ENCODE measurements around the gene RHBDL1. TPM values are rescaled to one million over a fixed set of nuclear protein-coding genes. Genes with fewer than 3 reads are reported as not detected.
A peak's percentile ranks its signal among the peaks of the same experiment; 100 is the strongest.

Gene RHBDL1
- total RNA-seq, 1 donor: 1.3 TPM

DNA sequence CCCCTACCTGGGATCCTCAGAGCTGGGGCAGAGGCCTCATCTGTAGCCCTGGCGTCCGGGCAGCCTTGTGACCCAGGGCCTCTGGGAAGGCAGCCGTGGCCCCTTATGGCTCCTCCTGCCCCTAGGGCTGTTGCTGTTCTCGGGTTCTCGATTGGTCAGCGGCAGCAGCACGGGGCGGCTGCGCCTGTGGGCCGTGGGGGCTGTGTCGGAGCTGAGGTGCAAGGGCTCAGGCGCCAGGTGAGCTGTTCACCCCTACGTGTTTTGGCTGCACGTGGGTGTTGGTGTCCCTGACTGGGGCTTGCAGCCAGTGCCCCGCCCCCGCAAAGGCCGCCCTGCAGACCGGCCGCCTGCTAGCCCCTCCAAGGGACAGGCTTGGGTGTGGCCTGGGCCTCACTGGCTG is 13.4 kb upstream of the RHBDL1 start:
- no peak for DNase-seq (ENCODE audit: low read depth)
- H3K4me3 ChIP-seq (ENCODE audit: low read depth, low read length): no peak overlapping the region
- TF ChIP-seq, protein P1, sequence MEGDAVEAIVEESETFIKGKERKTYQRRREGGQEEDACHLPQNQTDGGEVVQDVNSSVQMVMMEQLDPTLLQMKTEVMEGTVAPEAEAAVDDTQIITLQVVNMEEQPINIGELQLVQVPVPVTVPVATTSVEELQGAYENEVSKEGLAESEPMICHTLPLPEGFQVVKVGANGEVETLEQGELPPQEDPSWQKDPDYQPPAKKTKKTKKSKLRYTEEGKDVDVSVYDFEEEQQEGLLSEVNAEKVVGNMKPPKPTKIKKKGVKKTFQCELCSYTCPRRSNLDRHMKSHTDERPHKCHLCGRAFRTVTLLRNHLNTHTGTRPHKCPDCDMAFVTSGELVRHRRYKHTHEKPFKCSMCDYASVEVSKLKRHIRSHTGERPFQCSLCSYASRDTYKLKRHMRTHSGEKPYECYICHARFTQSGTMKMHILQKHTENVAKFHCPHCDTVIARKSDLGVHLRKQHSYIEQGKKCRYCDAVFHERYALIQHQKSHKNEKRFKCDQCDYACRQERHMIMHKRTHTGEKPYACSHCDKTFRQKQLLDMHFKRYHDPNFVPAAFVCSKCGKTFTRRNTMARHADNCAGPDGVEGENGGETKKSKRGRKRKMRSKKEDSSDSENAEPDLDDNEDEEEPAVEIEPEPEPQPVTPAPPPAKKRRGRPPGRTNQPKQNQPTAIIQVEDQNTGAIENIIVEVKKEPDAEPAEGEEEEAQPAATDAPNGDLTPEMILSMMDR (IDR thresholded peaks at IDR 0.05; ENCODE audit: insufficient read depth, low read depth, low read length): no peak

DNA sequence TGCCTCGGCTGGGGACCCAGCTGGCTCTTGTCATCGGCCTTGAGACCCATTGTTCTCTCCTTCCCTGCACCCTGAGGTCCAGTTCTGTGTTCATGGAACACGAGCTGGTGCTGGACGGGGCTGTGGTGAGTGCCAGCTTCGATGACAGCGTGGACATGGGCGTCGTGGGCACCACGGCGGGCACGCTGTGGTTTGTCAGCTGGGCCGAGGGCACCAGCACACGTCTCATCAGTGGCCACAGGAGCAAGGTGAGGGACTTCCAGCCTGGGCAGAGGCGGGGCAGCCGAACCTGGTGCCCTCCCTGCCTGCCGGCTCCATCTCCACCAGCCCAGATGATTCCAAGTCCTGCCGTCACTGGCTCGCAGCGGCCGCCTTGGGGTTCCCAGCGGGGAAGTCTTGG is 12.9 kb upstream of the RHBDL1 start:
- no peak for DNase-seq (ENCODE audit: low read depth)
- TF ChIP-seq, protein P1 (IDR thresholded peaks at IDR 0.05; ENCODE audit: insufficient read depth, low read depth, low read length): no peak
- no peak overlapping the region for H3K4me3 ChIP-seq (ENCODE audit: low read depth, low read length)

DNA sequence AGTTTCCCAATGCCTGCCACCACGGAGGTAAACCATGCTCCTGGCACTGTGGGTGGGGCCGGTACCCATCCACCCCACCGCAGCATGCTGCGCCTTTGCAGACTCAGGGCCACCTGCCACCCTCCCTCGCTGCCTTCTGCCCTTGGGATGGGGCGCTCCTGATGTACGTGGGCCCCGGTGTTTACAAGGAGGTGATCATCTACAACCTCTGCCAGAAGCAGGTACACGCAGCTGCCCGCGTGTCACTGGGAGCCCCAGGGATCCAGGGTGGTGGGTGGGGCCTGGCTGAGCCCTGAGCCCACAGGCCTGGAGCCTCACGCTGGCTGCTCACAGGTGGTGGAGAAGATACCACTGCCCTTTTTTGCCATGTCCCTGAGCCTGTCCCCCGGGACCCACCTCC is 8.9 kb upstream of the RHBDL1 start:
- no peak overlapping the region for H3K4me3 ChIP-seq (ENCODE audit: low read depth, low read length)
- DNase-seq (ENCODE audit: low read depth): no peak
- TF ChIP-seq, protein P1 (IDR thresholded peaks at IDR 0.05; ENCODE audit: insufficient read depth, low read depth, low read length): no peak

DNA sequence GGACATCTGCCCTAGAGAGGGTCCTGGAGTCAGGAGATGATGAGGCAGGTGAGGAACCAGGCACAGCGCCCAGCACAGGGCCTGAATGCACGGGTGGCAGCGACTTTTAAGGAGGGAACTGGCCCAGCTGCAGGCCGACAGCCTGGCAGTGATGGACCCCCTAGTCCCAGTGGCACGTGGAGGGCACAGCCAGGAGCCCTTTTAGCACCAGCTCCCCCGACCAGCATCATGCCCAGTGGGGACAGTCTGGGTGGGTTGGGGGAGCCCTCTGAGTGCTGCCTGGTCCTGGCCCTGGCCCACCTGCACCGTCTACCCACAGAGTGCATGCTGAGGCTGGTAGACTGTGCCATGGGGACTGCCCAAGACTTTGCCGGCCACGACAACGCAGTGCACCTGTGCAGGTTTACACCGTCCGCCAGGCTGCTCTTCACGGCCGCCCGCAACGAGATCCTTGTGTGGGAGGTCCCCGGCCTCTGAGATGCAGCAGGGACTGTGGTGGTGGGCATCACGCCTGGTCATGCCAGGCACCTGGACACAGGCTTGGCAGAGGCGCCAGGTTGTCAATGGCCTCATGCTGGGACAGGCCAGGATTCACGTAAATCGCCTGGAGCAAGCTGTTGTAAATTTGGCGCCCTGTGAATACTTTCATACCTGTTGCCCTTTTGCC is 8.2 kb upstream of the RHBDL1 start:
- no peak overlapping the region for H3K4me3 ChIP-seq (ENCODE audit: low read depth, low read length)
- DNase-seq (ENCODE audit: low read depth): no peak

DNA sequence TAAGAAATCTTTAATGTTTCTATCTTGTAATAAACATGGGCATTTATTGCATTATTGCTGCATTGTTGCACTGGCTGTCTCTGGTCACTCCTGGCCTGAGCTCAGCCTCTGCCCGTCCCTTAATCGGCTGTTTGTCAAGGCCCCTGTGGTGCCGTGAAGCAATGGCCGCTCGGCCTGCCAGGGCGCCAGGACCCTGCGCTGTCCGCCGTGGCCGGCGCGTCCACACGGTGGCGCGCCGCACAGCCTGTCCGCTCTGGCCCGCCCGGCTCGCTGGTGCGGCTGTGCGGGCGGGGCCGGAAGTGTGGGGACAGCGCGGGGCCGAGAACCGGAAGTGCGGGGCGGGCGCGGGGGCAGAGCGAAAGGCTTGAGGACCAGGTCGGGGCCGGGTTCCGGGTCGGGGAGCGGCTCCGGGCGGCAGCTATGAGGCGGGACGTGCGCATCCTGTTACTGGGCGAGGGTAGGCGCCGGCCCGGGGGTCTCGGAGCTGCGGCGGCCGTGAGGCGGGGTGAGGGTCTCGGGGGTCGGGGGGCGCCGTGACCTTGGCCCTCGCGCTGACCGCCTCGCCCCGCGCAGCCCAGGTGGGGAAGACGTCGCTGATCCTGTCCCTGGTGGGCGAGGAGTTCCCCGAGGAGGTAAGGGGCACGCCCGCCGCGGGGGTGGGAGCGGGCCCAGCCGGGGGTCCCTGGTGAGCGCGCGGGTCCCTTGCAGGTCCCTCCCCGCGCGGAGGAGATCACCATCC is 7.5 kb upstream of the RHBDL1 start, which contains the start of gene RHOT2:
Gene RHOT2 (plus strand): TSS at position 353 of the 739 bp plus-strand sequence. CDS start 68 bp downstream, at position 421.
- TF ChIP-seq, protein P1 (IDR thresholded peaks at IDR 0.05; ENCODE audit: insufficient read depth, low read depth, low read length): peak; percentile 71
- peak within 1 kb of the TSS; percentile 86 for H3K4me3 ChIP-seq (ENCODE audit: low read depth, low read length)
- DNase-seq (ENCODE audit: low read depth): peak; percentile 92

More for the DNA sequence above, 8.2 kb upstream of the RHBDL1 start:
- TF ChIP-seq, protein P1 (IDR thresholded peaks at IDR 0.05; ENCODE audit: insufficient read depth, low read depth, low read length): no peak

DNA sequence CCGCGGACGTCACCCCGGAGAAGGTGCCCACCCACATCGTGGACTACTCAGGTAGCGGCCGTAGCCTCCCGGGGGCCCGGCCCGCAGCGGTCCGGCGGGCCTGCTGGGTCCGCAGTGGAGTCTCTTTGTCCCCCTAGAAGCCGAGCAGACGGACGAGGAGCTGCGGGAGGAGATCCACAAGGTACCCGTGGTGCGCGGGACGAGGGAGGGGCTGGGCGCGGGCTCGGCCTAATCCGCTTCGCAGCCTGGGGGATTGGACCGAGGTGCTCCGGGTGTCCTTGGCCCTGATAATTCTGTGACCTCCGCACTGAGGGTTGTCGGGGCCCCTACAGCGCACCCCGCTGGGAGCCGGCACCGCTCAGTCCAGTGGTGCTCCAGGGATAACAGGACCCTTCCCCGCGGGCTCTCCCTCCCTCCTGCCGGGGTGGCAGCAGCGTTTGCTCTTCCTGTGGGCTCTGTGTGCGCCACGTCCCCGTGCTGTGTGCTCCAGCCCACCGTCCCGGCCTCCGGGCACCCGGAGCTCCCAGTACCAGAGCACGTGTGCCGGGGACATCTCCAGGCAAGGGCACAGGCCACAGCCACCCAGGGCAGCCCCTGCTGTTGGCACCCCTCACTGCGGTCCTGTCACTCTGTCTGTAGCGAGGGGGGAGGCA is 6.8 kb upstream of the RHBDL1 start:
- H3K4me3 ChIP-seq (ENCODE audit: low read depth, low read length): peak overlapping the region; percentile 86
- TF ChIP-seq, protein P1 (IDR thresholded peaks at IDR 0.05; ENCODE audit: insufficient read depth, low read depth, low read length): no peak
- DNase-seq (ENCODE audit: low read depth): no peak
